Mesenchymal stem cell (in vitro differentiated cells and primary cell): ENCODE data around the gene MUC5B.

Experiments used
- DNase-seq: peaks from one replicate; pipeline ENCODE4 v3.0.0-alpha.2; 2013
- H2AFZ ChIP-seq: one replicate; pipeline ENCODE4 v1.6.1; 2013; ENCODE audit warnings: low read depth, mild to moderate bottlenecking, control low read depth, inconsistent platforms, low read length, moderate library complexity
- H2AK5ac ChIP-seq: 2 replicates; pipeline ENCODE4 v1.6.1; 2013; ENCODE audit warnings: low read length, moderate library complexity, mild to moderate bottlenecking, inconsistent platforms; ENCODE audit not compliant: severe bottlenecking
- H2BK120ac ChIP-seq: one replicate; pipeline ENCODE4 v1.6.1; 2013; ENCODE audit warnings: low read depth, mild to moderate bottlenecking, inconsistent platforms, low read length, moderate library complexity
- H2BK12ac ChIP-seq, 2 experiments: one replicate each; pipeline ENCODE4 v1.6.1; 2013; ENCODE audit warnings: inconsistent platforms in 2 of 2, low read length in 2 of 2, mild to moderate bottlenecking in 2 of 2, moderate library complexity in 2 of 2, control low read depth in 1 of 2
- H2BK15ac ChIP-seq: one replicate; pipeline ENCODE4 v1.6.1; 2013; ENCODE audit warnings: mild to moderate bottlenecking, low read depth, inconsistent platforms; ENCODE audit not compliant: poor library complexity, severe bottlenecking
- H2BK5ac ChIP-seq: 2 replicates; pipeline ENCODE4 v1.6.1; 2013; ENCODE audit warnings: low read depth, mild to moderate bottlenecking, low read length, control low read depth, inconsistent platforms; ENCODE audit not compliant: poor library complexity, severe bottlenecking
- H3K14ac ChIP-seq, 2 experiments: one replicate each; pipeline ENCODE4 v1.6.1; 2013; ENCODE audit warnings: inconsistent platforms in 2 of 2, low read length in 2 of 2, control low read depth in 1 of 2, mild to moderate bottlenecking in 1 of 2, moderate library complexity in 1 of 2
- H3K18ac ChIP-seq, 2 experiments: one replicate each; pipeline ENCODE4 v1.6.1; 2013; ENCODE audit warnings: inconsistent platforms in 2 of 2, low read length in 2 of 2, control low read depth in 1 of 2, low read depth in 1 of 2, mild to moderate bottlenecking in 1 of 2
- H3K23ac ChIP-seq, 2 experiments: one replicate each; pipeline ENCODE4 v1.6.1; 2013; ENCODE audit warnings: inconsistent platforms in 2 of 2, low read length in 2 of 2, mild to moderate bottlenecking in 2 of 2, moderate library complexity in 2 of 2, control low read depth in 1 of 2
- H3K27ac ChIP-seq: 2 replicates; pipeline ENCODE4 v1.5.1; 2013; ENCODE audit warnings: mild to moderate bottlenecking, moderate library complexity, low read length, control low read depth, inconsistent platforms; ENCODE audit not compliant: poor library complexity, severe bottlenecking
- H3K27me3 ChIP-seq, 2 experiments: 2 replicates each; pipeline versions ENCODE4 v1.6.1 to v1.7.0; 2013; ENCODE audit warnings: low read length in 2 of 2, mild to moderate bottlenecking in 2 of 2, moderate library complexity in 2 of 2, control low read depth in 1 of 2, inconsistent platforms in 1 of 2; ENCODE audit not compliant: control insufficient read depth in 1 of 2, insufficient read depth in 1 of 2
- H3K36me3 ChIP-seq, 2 experiments: 2 replicates each; pipeline versions ENCODE4 v1.6.1 to v1.7.0; 2013; ENCODE audit warnings: low read length in 2 of 2, control low read depth in 1 of 2, inconsistent platforms in 1 of 2, low read depth in 1 of 2, mild to moderate bottlenecking in 1 of 2; ENCODE audit not compliant: insufficient read depth in 2 of 2, control insufficient read depth in 1 of 2
- H3K4ac ChIP-seq, 2 experiments: one replicate each; pipeline ENCODE4 v1.6.1; 2013; ENCODE audit warnings: inconsistent platforms in 2 of 2, low read length in 2 of 2, mild to moderate bottlenecking in 2 of 2, moderate library complexity in 2 of 2, control low read depth in 1 of 2, low read depth in 1 of 2
- H3K4me1 ChIP-seq: 2 replicates; pipeline ENCODE4 v1.6.1; 2013; ENCODE audit warnings: low read depth, low read length, control low read depth; ENCODE audit not compliant: control insufficient read depth, insufficient read depth
- H3K4me2 ChIP-seq: 2 replicates; pipeline ENCODE4 v1.6.1; 2013; ENCODE audit warnings: low read length, mild to moderate bottlenecking, inconsistent platforms; ENCODE audit not compliant: poor library complexity, severe bottlenecking
- H3K4me3 ChIP-seq, 2 experiments: 2 replicates each; pipeline versions ENCODE4 v1.5.1 to v1.7.0; 2013; ENCODE audit warnings: low read length in 2 of 2, mild to moderate bottlenecking in 2 of 2, control low read depth in 1 of 2, low read depth in 1 of 2; ENCODE audit not compliant: insufficient read depth in 1 of 2
- H3K79me1 ChIP-seq: replicated peaks from 2 replicates; pipeline ENCODE4 v1.6.1; 2013; ENCODE audit warnings: mild to moderate bottlenecking, control low read depth, low read length, inconsistent platforms; ENCODE audit not compliant: poor library complexity, severe bottlenecking
- H3K9ac ChIP-seq: 2 replicates; pipeline ENCODE4 v1.7.0; 2013; ENCODE audit warnings: mild to moderate bottlenecking, low read length, moderate library complexity
- H3K9me3 ChIP-seq: 2 replicates; pipeline ENCODE4 v1.7.0; 2013; ENCODE audit warnings: mild to moderate bottlenecking, low read length; ENCODE audit not compliant: control insufficient read depth
- H4K8ac ChIP-seq: one replicate; pipeline ENCODE4 v1.6.1; 2013; ENCODE audit warnings: inconsistent platforms, mild to moderate bottlenecking, low read length, moderate library complexity
- H4K91ac ChIP-seq: one replicate; pipeline ENCODE4 v1.6.1; 2013; ENCODE audit warnings: mild to moderate bottlenecking, low read length, inconsistent platforms
- WGBS: methylation state at CpG from one replicate; pipeline ENCODE4 v1.1.7; 2013; ENCODE audit warnings: mixed read lengths; 5-methylcytosine and 5-hydroxymethylcytosine counted together

Gene MUC5B

DNA sequence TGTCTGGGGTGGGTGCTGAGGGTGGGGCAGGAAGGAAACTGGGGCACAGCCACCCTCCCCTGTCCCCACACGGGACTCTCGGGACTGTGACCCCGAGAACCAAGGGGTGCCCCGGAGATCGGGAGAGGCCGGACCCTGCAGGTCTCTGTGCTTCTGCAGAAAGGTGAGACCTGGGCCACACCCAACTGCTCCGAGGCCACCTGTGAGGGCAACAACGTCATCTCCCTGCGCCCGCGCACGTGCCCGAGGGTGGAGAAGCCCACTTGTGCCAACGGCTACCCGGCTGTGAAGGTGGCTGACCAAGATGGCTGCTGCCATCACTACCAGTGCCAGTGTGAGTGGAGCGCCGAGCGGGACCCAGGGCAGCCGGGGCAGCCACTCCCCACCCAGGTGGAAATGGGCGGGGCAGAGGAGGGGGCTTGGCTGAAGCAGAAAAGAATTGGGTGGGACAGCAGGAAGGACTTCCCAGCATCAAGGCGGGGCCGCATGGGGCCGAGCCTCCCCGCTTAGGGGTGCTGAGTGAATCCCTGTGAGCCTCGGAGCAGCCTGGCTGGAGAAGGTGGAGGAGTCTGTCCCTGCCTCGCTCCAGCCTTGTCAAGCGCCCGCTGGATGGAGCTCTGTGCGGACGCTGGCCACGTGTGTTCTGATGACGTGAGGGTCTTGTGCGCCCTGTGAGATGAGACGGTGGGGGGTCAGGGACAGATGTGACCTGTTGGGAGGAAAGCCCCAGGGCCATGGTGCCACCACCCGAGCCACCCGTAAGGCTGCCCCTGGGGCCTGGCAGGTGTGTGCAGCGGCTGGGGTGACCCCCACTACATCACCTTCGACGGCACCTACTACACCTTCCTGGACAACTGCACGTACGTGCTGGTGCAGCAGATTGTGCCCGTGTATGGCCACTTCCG lies 29.3 kb upstream of the MUC5B start:
- peaks cover 17 to 21% of the 10 kb centered on the region in 2 experiments for H3K27me3 ChIP-seq
- H3K9me3 ChIP-seq = no peaks in the 10 kb centered on the region
- H4K91ac ChIP-seq = no peak overlapping the region
- no peak overlapping the region for H3K4ac ChIP-seq
- H3K4me2 ChIP-seq = no peak overlapping the region
- H2BK15ac ChIP-seq = no peak overlapping the region
- no peak overlapping the region for H2AFZ ChIP-seq
- no peak overlapping the region for H2AK5ac ChIP-seq
- no peak overlapping the region for H3K23ac ChIP-seq
- no peak overlapping the region for H4K8ac ChIP-seq
- peak overlapping the region in 1 of 2 experiments; percentile 42 for H3K4me3 ChIP-seq
- no peak overlapping the region for H3K27ac ChIP-seq
- no peaks in the 10 kb centered on the region for H3K36me3 ChIP-seq
- H2BK120ac ChIP-seq = no peak overlapping the region
- no peak overlapping the region for H3K14ac ChIP-seq
- no peak overlapping the region for H2BK5ac ChIP-seq
- H2BK12ac ChIP-seq = no peak overlapping the region
- H3K79me1 ChIP-seq = no peaks in the 10 kb centered on the region
- H3K9ac ChIP-seq = no peak overlapping the region
- 90% methylated on average over 38 of the region's 43 CpGs for WGBS
- H3K4me1 ChIP-seq = peaks cover 2% of the 10 kb centered on the region
- DNase-seq = no peak
- no peak overlapping the region for H3K18ac ChIP-seq

DNA sequence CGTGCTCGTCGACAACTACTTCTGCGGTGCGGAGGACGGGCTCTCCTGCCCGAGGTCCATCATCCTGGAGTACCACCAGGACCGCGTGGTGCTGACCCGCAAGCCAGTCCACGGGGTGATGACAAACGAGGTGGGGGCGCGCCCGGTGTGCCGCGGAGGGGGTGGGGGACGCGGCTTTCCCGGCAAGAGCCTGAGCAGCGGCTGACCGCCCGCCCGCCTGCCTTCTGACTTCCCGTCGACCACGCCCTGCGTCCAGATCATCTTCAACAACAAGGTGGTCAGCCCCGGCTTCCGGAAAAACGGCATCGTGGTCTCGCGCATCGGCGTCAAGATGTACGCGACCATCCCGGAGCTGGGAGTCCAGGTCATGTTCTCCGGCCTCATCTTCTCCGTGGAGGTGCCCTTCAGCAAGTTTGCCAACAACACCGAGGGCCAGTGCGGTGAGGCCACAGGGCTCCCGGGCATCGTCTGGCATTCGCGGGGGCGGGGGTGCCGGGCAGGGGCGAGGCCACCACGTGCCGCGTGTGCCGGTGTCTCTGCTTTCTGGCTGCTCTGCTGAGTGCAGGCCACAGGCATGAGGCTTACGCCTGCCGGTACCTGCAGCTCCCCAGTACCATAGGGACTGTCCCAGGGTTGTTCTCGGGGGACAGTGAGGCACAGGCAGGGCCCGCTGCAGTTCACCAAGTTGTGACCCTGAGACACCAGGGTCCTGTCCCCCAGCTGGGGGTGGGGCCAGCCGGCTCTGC lies 28.5 kb upstream of the MUC5B start:
- Histone ChIP-seq H3K27me3 (peaks cover 14 to 24% of the 10 kb centered on the region in 2 experiments), H3K4me1 (peaks cover 1% of the 10 kb centered on the region), H3K18ac (no peak overlapping the region), H3K79me1 (no peaks in the 10 kb centered on the region), H2AFZ (no peak overlapping the region), H3K4me2 (no peak overlapping the region), H3K23ac (no peak overlapping the region), H2BK5ac (no peak overlapping the region), H3K9me3 (no peaks in the 10 kb centered on the region), H3K4me3 (no peak overlapping the region), H3K14ac (no peak overlapping the region), H3K36me3 (no peaks in the 10 kb centered on the region), H2BK15ac (no peak overlapping the region), H4K8ac (no peak overlapping the region), H3K9ac (no peak overlapping the region), H2AK5ac (no peak overlapping the region), H3K27ac (no peak overlapping the region), H2BK12ac (no peak overlapping the region), H3K4ac (no peak overlapping the region), H4K91ac (no peak overlapping the region), H2BK120ac (no peak overlapping the region)
- WGBS = 93% methylated on average over 56 of the region's 59 CpGs
- no peak for DNase-seq

DNA sequence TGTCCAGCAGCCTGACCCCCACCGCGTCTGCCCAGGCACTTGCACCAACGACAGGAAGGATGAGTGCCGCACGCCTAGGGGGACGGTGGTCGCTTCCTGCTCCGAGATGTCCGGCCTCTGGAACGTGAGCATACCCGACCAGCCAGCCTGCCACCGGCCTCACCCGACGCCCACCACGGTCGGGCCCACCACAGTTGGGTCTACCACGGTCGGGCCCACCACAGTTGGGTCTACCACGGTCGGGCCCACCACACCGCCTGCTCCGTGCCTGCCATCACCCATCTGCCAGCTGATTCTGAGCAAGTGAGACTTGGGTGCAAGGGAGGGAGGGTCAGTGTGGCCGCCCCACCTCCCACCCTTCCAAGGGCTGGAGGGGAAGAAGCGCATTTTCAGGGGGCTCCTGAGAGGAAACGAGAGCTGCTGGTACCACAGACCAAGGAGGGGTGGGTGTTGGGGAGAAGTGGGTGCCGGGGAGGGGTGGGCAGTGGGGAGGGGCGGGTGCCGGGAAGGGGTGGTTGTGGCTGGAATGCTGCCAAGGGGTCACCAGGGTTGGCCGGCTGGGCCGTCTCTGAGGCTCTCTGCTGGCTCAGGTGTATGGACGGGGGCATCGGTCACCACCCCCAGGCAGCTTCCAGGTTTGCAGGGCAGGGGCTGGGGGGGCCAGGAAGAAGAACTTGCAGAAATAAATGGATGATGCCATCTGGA lies 27.7 kb upstream of the MUC5B start:
- Histone ChIP-seq H2AK5ac (no peak overlapping the region), H3K79me1 (no peaks in the 10 kb centered on the region), H3K9me3 (no peaks in the 10 kb centered on the region), H3K4me3 (no peak overlapping the region), H3K14ac (no peak overlapping the region), H3K27ac (no peak overlapping the region), H3K4me1 (peaks cover 1% of the 10 kb centered on the region), H3K9ac (no peak overlapping the region), H2BK15ac (no peak overlapping the region), H4K8ac (no peak overlapping the region), H3K23ac (no peak overlapping the region), H3K27me3 (peaks cover 9 to 29% of the 10 kb centered on the region in 2 experiments), H4K91ac (no peak overlapping the region), H3K4me2 (no peak overlapping the region), H3K4ac (no peak overlapping the region), H3K36me3 (no peaks in the 10 kb centered on the region), H2BK5ac (no peak overlapping the region), H3K18ac (no peak overlapping the region), H2AFZ (no peak overlapping the region), H2BK120ac (no peak overlapping the region), H2BK12ac (no peak overlapping the region)
- 90% methylated on average over 28 of the region's 32 CpGs for WGBS
- DNase-seq = no peak
